GM15510 (cell line): ENCODE data around the gene ZMYND10.

Source experiments
- POLR2A ChIP-seq: IDR thresholded peaks from 3 replicates; pipeline ENCODE4 v1.6.1; 2011; ENCODE audit warnings: borderline replicate concordance; ENCODE audit not compliant: insufficient read length; ENCODE audit errors: extremely low read depth

The ZMYND10 gene

GRCh38 chr3:50358355-50358910 lies 12.9 kb upstream of the ZMYND10 start:
- TF ChIP-seq POLR2A = no peak

DNA sequence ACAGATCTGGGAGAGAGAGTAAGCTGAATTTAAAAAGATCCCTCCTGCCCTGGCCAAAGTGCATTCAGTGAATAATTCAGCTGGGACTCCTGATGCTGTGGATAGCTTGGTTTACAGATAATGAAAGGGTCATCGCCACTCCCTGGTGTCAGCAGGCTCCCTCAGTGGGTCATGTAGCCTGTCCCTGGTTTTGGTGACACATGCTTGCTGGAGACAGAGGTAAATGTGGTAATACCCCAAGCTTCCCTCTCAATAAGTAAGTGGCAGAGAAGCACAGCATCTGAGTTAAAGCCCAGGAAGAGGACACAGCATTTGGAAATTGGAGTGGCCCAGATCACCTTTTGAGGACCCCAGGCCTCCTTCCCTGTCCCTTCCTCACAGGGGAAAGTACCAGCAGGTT lies 11.9 kb upstream of the ZMYND10 start:
- TF ChIP-seq POLR2A = no peak

- TF ChIP-seq POLR2A = no peak
Observed at GRCh38 chr3:50356553-50356952, 11.0 kb upstream of the ZMYND10 start.

- TF ChIP-seq POLR2A = no peak
Observed at GRCh38 chr3:50355829-50356552, 10.5 kb upstream of the ZMYND10 start.

- TF ChIP-seq POLR2A = no peak
Observed at GRCh38 chr3:50354850-50355249, 9.3 kb upstream of the ZMYND10 start.

GRCh38 chr3:50354186-50354764 lies 8.7 kb upstream of the ZMYND10 start:
- TF ChIP-seq POLR2A = no peak

GRCh38 chr3:50353245-50354004 lies 7.9 kb upstream of the ZMYND10 start:
- TF ChIP-seq POLR2A = no peak

GRCh38 chr3:50352781-50353180 lies 7.2 kb upstream of the ZMYND10 start:
- TF ChIP-seq POLR2A = no peak

- TF ChIP-seq POLR2A = no peak
Observed at GRCh38 chr3:50351323-50351697, 5.8 kb upstream of the ZMYND10 start.

DNA sequence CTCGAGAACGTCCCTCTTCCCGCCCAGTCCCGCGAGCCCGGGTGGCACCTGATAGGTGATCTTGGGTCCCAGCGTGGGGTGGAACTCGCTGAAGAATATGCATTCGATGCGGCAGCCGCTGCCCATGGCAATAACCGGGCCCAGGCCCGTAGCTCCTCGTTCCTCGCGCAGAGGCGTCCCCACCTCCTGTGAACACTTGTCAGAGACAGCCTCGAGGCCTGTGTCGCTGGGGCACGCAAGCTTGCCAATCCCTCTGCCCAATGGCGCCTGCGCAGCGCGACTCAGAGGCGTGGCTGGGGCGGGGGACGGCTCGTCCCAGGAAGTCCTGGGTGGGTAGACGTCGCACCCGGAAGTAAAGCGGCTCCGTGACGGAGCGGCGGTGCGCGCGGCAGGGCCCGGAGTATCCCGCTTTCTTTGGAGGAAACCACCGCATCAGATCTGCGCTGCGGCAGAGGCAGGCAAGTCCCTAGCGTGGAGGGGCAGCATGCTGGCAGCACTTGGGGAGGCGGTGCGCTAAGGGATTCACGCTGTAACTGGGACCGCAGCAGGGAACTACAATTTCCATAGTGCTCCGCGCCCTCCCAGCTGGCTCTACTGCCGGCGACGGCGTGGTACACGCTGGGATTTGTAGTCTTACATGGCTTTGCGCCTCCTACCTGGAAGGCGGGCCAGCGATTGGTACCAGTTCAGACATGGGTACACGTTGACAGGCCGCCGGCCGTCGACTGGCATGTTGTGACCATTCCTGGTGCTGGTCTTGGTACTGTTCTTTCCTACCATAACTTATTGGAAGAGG lies 5.2 kb upstream of the ZMYND10 start, which contains the start of the genes CYB561D2 and NPRL2:
Gene CYB561D2 (plus strand): TSS at position 336 of the 796 bp plus-strand sequence. CDS start 572 bp downstream, outside the sequence.
Gene NPRL2 (minus strand): TSS at position 249 of the 796 bp plus-strand sequence. CDS start 123 bp downstream, at position 126.
- peak; percentile 95 for TF ChIP-seq POLR2A

DNA sequence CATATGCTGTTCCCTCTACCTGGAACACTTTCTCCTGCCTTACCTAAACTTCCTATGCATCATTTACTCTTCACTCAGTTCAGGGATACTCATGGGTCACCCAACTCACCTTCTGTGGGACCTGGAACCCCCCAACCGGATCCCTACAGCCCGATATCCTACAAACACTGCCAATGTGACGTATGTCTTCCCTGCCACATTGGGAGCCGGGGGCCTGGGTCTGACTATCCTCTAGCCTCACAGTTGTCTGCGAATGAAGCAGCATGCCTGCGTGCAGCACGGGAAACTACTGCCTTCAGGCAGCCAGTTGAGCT lies 4.6 kb upstream of the ZMYND10 start:
- no peak for TF ChIP-seq POLR2A

DNA sequence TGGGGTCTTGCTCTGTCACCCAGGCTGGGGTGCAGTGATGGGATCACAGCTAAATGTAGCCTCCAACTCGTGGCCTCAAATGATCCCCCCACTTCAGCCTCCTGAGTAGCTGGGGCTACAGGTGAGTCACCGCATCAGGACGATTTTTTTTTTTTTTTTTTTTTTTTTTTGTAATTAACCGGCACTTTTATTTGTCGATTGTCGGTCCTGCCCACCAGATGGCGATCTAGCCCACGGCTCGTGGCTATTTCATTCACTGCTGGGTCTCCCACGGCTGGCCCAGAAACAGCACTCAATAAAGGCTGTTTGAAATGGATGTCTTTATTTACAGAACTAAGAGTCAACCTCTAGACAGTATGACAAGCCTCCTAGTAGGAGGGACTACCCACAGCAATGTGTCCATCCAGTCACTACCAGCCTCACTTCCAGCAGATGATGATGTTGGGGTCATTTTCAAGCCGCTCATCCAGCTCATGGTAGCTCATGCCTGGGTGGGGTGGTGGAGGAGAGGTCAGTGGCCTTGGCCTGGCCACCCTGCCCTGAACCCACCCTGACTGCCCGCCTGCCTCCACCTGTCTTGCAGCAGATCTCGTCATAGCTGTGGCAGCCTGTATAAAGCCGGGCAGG lies 1.8 kb upstream of the ZMYND10 start:
- TF ChIP-seq POLR2A = no peak

DNA sequence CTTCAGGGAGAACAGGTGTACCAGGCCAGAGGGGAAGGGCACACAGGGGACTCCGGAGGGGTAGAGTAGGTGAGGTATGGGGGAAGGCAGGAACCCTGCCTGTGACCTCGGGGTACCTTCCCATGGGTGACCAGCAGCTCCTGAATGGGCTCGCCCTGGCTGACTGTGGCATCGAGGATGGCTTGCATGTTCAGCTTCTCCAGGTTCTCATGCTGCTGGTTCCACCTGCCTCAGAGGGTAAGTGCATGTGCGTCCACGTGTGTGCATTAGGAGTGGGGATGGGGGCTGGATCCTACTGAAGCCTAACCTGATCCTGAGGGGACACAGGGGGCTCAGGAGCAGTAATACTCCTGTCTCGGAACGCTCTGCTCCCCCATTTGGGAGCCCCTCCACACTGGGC lies 524 bp downstream of the ZMYND10 start:
- no peak for TF ChIP-seq POLR2A

DNA sequence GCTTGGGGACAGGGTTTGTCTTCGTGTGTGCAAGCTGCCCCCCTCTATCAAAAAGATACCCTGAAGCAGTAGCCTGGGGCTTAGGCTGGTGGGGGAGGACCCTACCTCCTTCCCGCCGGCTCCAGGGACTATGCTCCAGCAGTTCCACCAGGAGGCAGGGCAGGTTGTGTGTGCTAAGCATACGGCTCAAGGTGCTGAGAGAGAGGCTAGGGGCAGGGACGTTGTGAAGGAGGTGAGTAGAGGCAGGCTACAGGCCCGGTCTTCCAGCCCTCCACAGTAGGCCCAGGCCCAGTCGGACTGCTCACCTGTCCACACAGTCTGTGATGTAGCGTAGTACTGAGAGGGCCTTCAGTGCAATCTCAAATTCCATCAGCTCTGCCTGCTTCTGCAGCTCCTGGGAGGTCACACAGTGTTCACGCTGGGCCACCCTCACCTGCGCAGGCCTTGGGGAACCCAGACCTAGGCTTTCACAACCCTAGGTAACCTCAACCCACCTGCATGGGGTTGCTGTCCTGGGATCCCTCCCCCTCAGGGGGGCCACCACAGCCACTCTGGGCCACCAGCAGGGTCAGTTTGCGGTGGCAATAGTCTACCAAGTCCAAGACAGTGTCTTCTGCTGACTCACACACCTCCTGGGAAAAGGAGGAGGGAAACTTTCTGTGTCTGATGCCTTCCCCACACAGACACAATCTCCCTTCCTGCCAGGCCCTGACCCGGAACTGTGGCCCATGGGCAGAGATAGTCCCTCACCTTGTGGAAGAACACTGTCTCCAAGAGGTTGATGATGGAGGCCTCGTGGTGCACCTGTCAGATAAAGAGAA lies 2.5 kb downstream of the ZMYND10 start:
- no peak for TF ChIP-seq POLR2A

- TF ChIP-seq POLR2A = no peak
Observed at GRCh38 chr3:50341996-50342650, 3.4 kb downstream of the ZMYND10 start.
